Mucosa of descending colon (tissue), 3 donors: ENCODE results near the gene FBXL7. TPM values are rescaled to one million over a fixed set of nuclear protein-coding genes. Genes with fewer than 3 reads are reported as not detected.

Experiments used
- ATAC-seq: fragments of 200-7000 bp; cut with Tn5 transposase; one replicate; pipeline ENCODE4 v1.9.1; 2020; ENCODE audit warnings: mild to moderate bottlenecking, moderate library complexity
- DNase-seq, 3 donors: peaks; one replicate each; pipeline ENCODE4 v3.0.0-alpha.2; 2020
- H3K36me3 ChIP-seq: fragments of 200-600 bp; one replicate; pipeline ENCODE4 v1.8.0; 2021; ENCODE audit warnings: low read depth, mild to moderate bottlenecking
- H3K4me1 ChIP-seq: fragments of 200-600 bp; one replicate; pipeline ENCODE4 v1.8.0; 2021; ENCODE audit warnings: low read depth, mild to moderate bottlenecking
- H3K4me3 ChIP-seq: fragments of 200-600 bp; one replicate; pipeline ENCODE4 v1.8.0; 2021; ENCODE audit warnings: mild to moderate bottlenecking
- H3K9me3 ChIP-seq: fragments of 200-600 bp; one replicate; pipeline ENCODE4 v1.8.0; 2021; ENCODE audit warnings: mild to moderate bottlenecking
- CTCF ChIP-seq: fragments of 200-600 bp; IDR thresholded peaks from one replicate; pipeline ENCODE4 v1.8.0; 2022; ENCODE audit warnings: antibody characterized with exemption, mild to moderate bottlenecking
- intact Hi-C, 2 donors: fragments of 100-400 bp; cut with DNase I in 1 of 2; cut with micrococcal nuclease in 1 of 2; formaldehyde crosslinking; loops; one replicate each; pipeline versions ENCODE4 v1.11.0 to v1.11.1; 2022; cut with DNase I, micrococcal nuclease
- total RNA-seq, 3 donors: library from RNA; stranded (reverse); fragmentation: NEBNext Ultra II Directional in 2 of 3; extraction: Animal tissue kit (Norgen Biotek cat#: 25700) in 2 of 3; gene quantifications; one replicate each; pipeline versions ENCODE4 v1.2.1 to v1.2.4, GENCODE V29; 2021 to 2023
- donor health status: DM: no; HTN: no; CAD: no; lungs with moderate emphysema.
- donor health status: DM: no; HTN: no; CAD: no.
- donor health status: DM: no; HTN: yes; CAD: no.

Gene FBXL7
- total RNA-seq, 3 donors from 2014 or later = 1.6 to 21.4 (median 3.4) TPM

GRCh38 chr5:15492545-15492944, 7.4 kb upstream of the FBXL7 start:
- Histone ChIP-seq H3K4me1 (no peaks in the 10 kb centered on the region), H3K4me3 (no peak overlapping the region), H3K36me3 (no peaks in the 10 kb centered on the region), H3K9me3 (no peaks in the 10 kb centered on the region)
- no peak for DNase-seq
- ATAC-seq = no peak
- no peak for TF ChIP-seq CTCF
- intact Hi-C loops = no loop called here

- ATAC-seq (no peak), DNase-seq (no peak)
- H3K4me3 ChIP-seq = no peak overlapping the region
- no peaks in the 10 kb centered on the region for H3K4me1 ChIP-seq
- no peaks in the 10 kb centered on the region for H3K9me3 ChIP-seq
- H3K36me3 ChIP-seq = no peaks in the 10 kb centered on the region
- intact Hi-C loops = no loop called here
- TF ChIP-seq CTCF = no peak
Observed at GRCh38 chr5:15493501-15493900, 6.5 kb upstream of the FBXL7 start.

GRCh38 chr5:15495026-15495425, 5.0 kb upstream of the FBXL7 start:
- Histone ChIP-seq H3K4me1 (no peaks in the 10 kb centered on the region), H3K4me3 (no peak overlapping the region), H3K9me3 (no peaks in the 10 kb centered on the region), H3K36me3 (no peaks in the 10 kb centered on the region)
- intact Hi-C loops = no loop called here
- ATAC-seq (no peak), DNase-seq (no peak)
- TF ChIP-seq CTCF = no peak

- no peaks in the 10 kb centered on the region for H3K36me3 ChIP-seq
- no peak overlapping the region for H3K4me3 ChIP-seq
- intact Hi-C loops = no loop called here
- no peaks in the 10 kb centered on the region for H3K9me3 ChIP-seq
- ATAC-seq = no peak
- no peak for DNase-seq
- no peak for TF ChIP-seq CTCF
- H3K4me1 ChIP-seq = no peaks in the 10 kb centered on the region
Observed at GRCh38 chr5:15496886-15497285, 3.1 kb upstream of the FBXL7 start.

- intact Hi-C loops = no loop called here
- peak overlapping the region; percentile 17 for H3K4me3 ChIP-seq
- H3K4me1 ChIP-seq = no peaks in the 10 kb centered on the region
- TF ChIP-seq CTCF = no peak
- H3K36me3 ChIP-seq = no peaks in the 10 kb centered on the region
- no peaks in the 10 kb centered on the region for H3K9me3 ChIP-seq
- ATAC-seq = peak; percentile 49
- peak; percentile 28 to 62 (median 41) for DNase-seq
Observed at GRCh38 chr5:15500325-15501001, 483 bp downstream of the FBXL7 start.
